H9 (cell line): ENCODE results near the gene CCDC187. TPM values are rescaled to one million over a fixed set of nuclear protein-coding genes. Genes with fewer than 3 reads are reported as not detected.

Experiments
- DNase-seq: peaks from one replicate; pipeline ENCODE4 v3.0.0-alpha.2; 2017
- H2AFZ ChIP-seq: one replicate; pipeline ENCODE4 v1.6.1; 2013; ENCODE audit warnings: mild to moderate bottlenecking, low read length, control low read depth, moderate library complexity
- H2AK5ac ChIP-seq: 2 replicates; pipeline ENCODE4 v1.6.1; 2013; ENCODE audit warnings: low read length, control low read depth, mixed read lengths; ENCODE audit not compliant: insufficient read length
- H2BK120ac ChIP-seq: one replicate; pipeline ENCODE4 v1.6.1; 2013; ENCODE audit warnings: low read depth, mild to moderate bottlenecking, low read length, control low read depth, inconsistent platforms; ENCODE audit not compliant: poor library complexity, severe bottlenecking
- H2BK12ac ChIP-seq: 2 replicates; pipeline ENCODE4 v1.6.1; 2013; ENCODE audit warnings: low read length, control low read depth, mixed read lengths, low read depth; ENCODE audit not compliant: insufficient read length
- H2BK15ac ChIP-seq: 2 replicates; pipeline ENCODE4 v1.6.1; 2013; ENCODE audit warnings: low read depth, low read length, control low read depth
- H2BK20ac ChIP-seq: one replicate; pipeline ENCODE4 v1.6.1; 2013; ENCODE audit warnings: low read depth, mild to moderate bottlenecking, low read length, control low read depth, inconsistent platforms; ENCODE audit not compliant: poor library complexity, severe bottlenecking
- H2BK5ac ChIP-seq: 2 replicates; pipeline ENCODE4 v1.6.1; 2013; ENCODE audit warnings: low read length, control low read depth, mixed read lengths; ENCODE audit not compliant: insufficient read length
- H3K14ac ChIP-seq: 2 replicates; pipeline ENCODE4 v1.6.1; 2013; ENCODE audit warnings: low read length, control low read depth; ENCODE audit not compliant: insufficient read depth
- H3K18ac ChIP-seq: 2 replicates; pipeline ENCODE4 v1.6.1; 2013; ENCODE audit warnings: low read depth, mild to moderate bottlenecking, mixed read lengths, low read length, control low read depth; ENCODE audit not compliant: insufficient read length
- H3K23ac ChIP-seq: 2 replicates; pipeline ENCODE4 v1.6.1; 2013; ENCODE audit warnings: low read length, control low read depth, mixed read lengths, low read depth; ENCODE audit not compliant: insufficient read length
- H3K23me2 ChIP-seq: 2 replicates; pipeline ENCODE4 v1.6.1; 2013; ENCODE audit warnings: low read depth, mild to moderate bottlenecking, mixed read lengths, low read length, control low read depth; ENCODE audit not compliant: insufficient read length, poor library complexity, severe bottlenecking
- H3K27ac ChIP-seq: 2 replicates; pipeline ENCODE4 v1.5.1; 2013; ENCODE audit warnings: low read length, control low read depth, mixed read lengths, low read depth; ENCODE audit not compliant: insufficient read length
- H3K27me3 ChIP-seq: 2 replicates; pipeline ENCODE4 v1.6.1; 2013; ENCODE audit warnings: low read length, control low read depth, inconsistent platforms; ENCODE audit not compliant: insufficient read depth
- H3K4ac ChIP-seq: 2 replicates; pipeline ENCODE4 v1.6.1; 2013; ENCODE audit warnings: low read depth, mild to moderate bottlenecking, control low read depth, inconsistent platforms, low read length, moderate library complexity
- H3K4me1 ChIP-seq: 2 replicates; pipeline ENCODE4 v1.6.1; 2013; ENCODE audit warnings: low read length, control low read depth, inconsistent platforms; ENCODE audit not compliant: insufficient read depth
- H3K4me2 ChIP-seq: 2 replicates; pipeline ENCODE4 v1.6.1; 2013; ENCODE audit warnings: low read length, control low read depth, mixed read lengths; ENCODE audit not compliant: insufficient read length, insufficient read depth
- H3K56ac ChIP-seq: 2 replicates; pipeline ENCODE4 v1.6.1; 2013; ENCODE audit warnings: low read depth, mild to moderate bottlenecking, mixed read lengths, low read length, control low read depth; ENCODE audit not compliant: insufficient read length
- H3K79me1 ChIP-seq: 2 replicates; pipeline ENCODE4 v1.6.1; 2013; ENCODE audit warnings: low read depth, mild to moderate bottlenecking, moderate library complexity, low read length, control low read depth, inconsistent platforms; ENCODE audit not compliant: insufficient read depth, poor library complexity, severe bottlenecking
- H3K79me2 ChIP-seq: 2 replicates; pipeline ENCODE4 v1.6.1; 2013; ENCODE audit warnings: low read length, control low read depth, inconsistent platforms; ENCODE audit not compliant: insufficient read depth
- H3K9ac ChIP-seq: 2 replicates; pipeline ENCODE4 v1.6.1; 2013; ENCODE audit warnings: low read length, control low read depth, mixed read lengths; ENCODE audit not compliant: insufficient read length; ENCODE audit errors: extremely low read depth
- H3K9me3 ChIP-seq: one replicate; pipeline ENCODE4 v1.6.1; 2013; ENCODE audit warnings: low read depth, low read length, inconsistent platforms; ENCODE audit not compliant: control insufficient read depth
- H3T11ph ChIP-seq: one replicate; pipeline ENCODE4 v1.6.1; 2013; ENCODE audit warnings: mild to moderate bottlenecking, low read length, control low read depth, inconsistent platforms
- H4K20me1 ChIP-seq: one replicate; pipeline ENCODE4 v1.6.1; 2013; ENCODE audit not compliant: control insufficient read depth, insufficient read length, insufficient read depth
- H4K5ac ChIP-seq: 2 replicates; pipeline ENCODE4 v1.6.1; 2013; ENCODE audit warnings: low read depth, mild to moderate bottlenecking, mixed read lengths, low read length, control low read depth; ENCODE audit not compliant: insufficient read length
- H4K8ac ChIP-seq: replicated peaks from 2 replicates; pipeline ENCODE4 v1.6.1; 2013; ENCODE audit warnings: low read length, control low read depth, mixed read lengths, low read depth; ENCODE audit not compliant: insufficient read length
- H4K91ac ChIP-seq: 2 replicates; pipeline ENCODE4 v1.6.1; 2013; ENCODE audit warnings: low read depth, mild to moderate bottlenecking, moderate library complexity, mixed read lengths, low read length, control low read depth; ENCODE audit not compliant: insufficient read length
- H3K27ac Mint-ChIP-seq, 3 experiments: 2 replicates in 2 of 3; 3 replicates in 1 of 3; pipeline ENCODE4 v1.8.0; 2020 to 2021; ENCODE audit warnings: mixed read lengths in 3 of 3, mild to moderate bottlenecking in 1 of 3, moderate library complexity in 1 of 3
- H3K27me3 Mint-ChIP-seq: 2 replicates; pipeline ENCODE4 v1.8.0; 2021; ENCODE audit warnings: low read depth, mild to moderate bottlenecking, moderate library complexity, mixed read lengths
- H3K36me3 Mint-ChIP-seq, 3 experiments: 2 replicates in 2 of 3; 3 replicates in 1 of 3; pipeline ENCODE4 v1.8.0; 2020 to 2021; ENCODE audit warnings: low read depth in 3 of 3, mixed read lengths in 3 of 3; ENCODE audit not compliant: insufficient read depth in 1 of 3
- H3K4me1 Mint-ChIP-seq, 2 experiments: 2 replicates each; pipeline ENCODE4 v1.8.0; 2020; ENCODE audit warnings: mixed read lengths in 2 of 2
- H3K4me3 Mint-ChIP-seq, 2 experiments: 2 replicates in 1 of 2; 3 replicates in 1 of 2; pipeline ENCODE4 v1.8.0; 2020 to 2021; ENCODE audit warnings: mild to moderate bottlenecking in 2 of 2, mixed read lengths in 2 of 2, moderate library complexity in 1 of 2
- H3K9me3 Mint-ChIP-seq, 2 experiments: 2 replicates in 1 of 2; 3 replicates in 1 of 2; pipeline ENCODE4 v1.8.0; 2020; ENCODE audit warnings: mild to moderate bottlenecking in 2 of 2, mixed read lengths in 2 of 2, moderate library complexity in 1 of 2
- WGBS: extraction: QIAGEN DNeasy Blood & Tissue Kit; methylation state at CpG from one replicate; pipeline ENCODE4 v1.1.7; 2013; ENCODE audit warnings: missing lambda C conversion rate, low lambda C conversion rate, mixed read lengths; ENCODE audit not compliant: insufficient read length; ENCODE audit errors: extremely low coverage; 5-methylcytosine and 5-hydroxymethylcytosine counted together
- total RNA-seq: library from RNA; stranded (reverse); gene quantifications from 2 replicates; pipeline ENCODE4 v1.2.1, GENCODE V29; 2021
- TF ChIP-seq, protein P1 (sequence below): fragments of 200-600 bp; sonication (generic); conservative IDR thresholded peaks from 3 replicates; pipeline ENCODE4 v1.8.0; 2021; ENCODE audit warnings: antibody characterized with exemption, mild to moderate bottlenecking

The CCDC187 gene
- total RNA-seq, 1 experiment from 2014 or later: 0.07 TPM

DNA sequence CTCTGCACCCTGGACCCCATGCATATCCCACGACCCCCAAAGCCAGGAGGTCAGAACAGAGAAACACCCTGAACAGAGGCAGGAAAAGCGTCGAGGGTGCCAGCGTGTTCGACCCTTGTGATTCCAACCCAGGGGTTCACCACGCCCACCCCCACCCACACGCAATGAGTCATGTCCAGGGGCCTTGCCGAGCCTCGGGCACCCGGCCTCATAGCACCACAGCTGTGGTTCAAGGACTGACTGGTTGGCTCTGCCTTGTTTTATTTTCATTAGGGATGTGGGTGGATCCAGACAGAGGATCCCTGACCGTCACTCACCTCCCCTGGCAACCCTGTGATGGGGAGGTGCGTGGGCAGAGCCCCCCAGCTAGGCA is 48.7 kb downstream of the CCDC187 start:
- Histone ChIP-seq H3K23ac (no peak overlapping the region), H4K5ac (no peak overlapping the region), H3K9me3 (no peaks in the 10 kb centered on the region), H3K56ac (no peak overlapping the region), H2AFZ (no peak overlapping the region), H2BK5ac (no peak overlapping the region), H3K27ac (no peak overlapping the region), H4K8ac (no peak overlapping the region), H3K27me3 (no peaks in the 10 kb centered on the region), H3T11ph (no peak overlapping the region), H3K4me1 (no peaks in the 10 kb centered on the region), H2BK15ac (no peak overlapping the region), H2BK120ac (no peak overlapping the region), H3K14ac (no peak overlapping the region), H4K91ac (no peak overlapping the region), H2BK20ac (no peak overlapping the region), H4K20me1 (no peaks in the 10 kb centered on the region), H3K4ac (no peak overlapping the region), H3K23me2 (no peaks in the 10 kb centered on the region), H3K79me2 (no peaks in the 10 kb centered on the region), H3K18ac (no peak overlapping the region), H3K79me1 (no peaks in the 10 kb centered on the region), H3K4me2 (no peak overlapping the region), H3K9ac (no peak overlapping the region), H2BK12ac (no peak overlapping the region), H2AK5ac (no peak overlapping the region)
- Mint-ChIP-seq H3K27ac (no peak overlapping the region), H3K9me3 (no peaks in the 10 kb centered on the region), H3K4me3 (no peak overlapping the region), H3K36me3 (no peaks in the 10 kb centered on the region), H3K27me3 (no peaks in the 10 kb centered on the region), H3K4me1 (peaks cover 2 to 17% of the 10 kb centered on the region in 2 experiments)
- no CpG with 5 or more reads among the region's 12 CpGs for WGBS
- TF ChIP-seq, protein P1, sequence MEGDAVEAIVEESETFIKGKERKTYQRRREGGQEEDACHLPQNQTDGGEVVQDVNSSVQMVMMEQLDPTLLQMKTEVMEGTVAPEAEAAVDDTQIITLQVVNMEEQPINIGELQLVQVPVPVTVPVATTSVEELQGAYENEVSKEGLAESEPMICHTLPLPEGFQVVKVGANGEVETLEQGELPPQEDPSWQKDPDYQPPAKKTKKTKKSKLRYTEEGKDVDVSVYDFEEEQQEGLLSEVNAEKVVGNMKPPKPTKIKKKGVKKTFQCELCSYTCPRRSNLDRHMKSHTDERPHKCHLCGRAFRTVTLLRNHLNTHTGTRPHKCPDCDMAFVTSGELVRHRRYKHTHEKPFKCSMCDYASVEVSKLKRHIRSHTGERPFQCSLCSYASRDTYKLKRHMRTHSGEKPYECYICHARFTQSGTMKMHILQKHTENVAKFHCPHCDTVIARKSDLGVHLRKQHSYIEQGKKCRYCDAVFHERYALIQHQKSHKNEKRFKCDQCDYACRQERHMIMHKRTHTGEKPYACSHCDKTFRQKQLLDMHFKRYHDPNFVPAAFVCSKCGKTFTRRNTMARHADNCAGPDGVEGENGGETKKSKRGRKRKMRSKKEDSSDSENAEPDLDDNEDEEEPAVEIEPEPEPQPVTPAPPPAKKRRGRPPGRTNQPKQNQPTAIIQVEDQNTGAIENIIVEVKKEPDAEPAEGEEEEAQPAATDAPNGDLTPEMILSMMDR: no peak
- no peak for DNase-seq
